Osteocyte (in vitro differentiated cells): Measurements from ENCODE around the gene HTR4. TPM values are rescaled to one million over a fixed set of nuclear protein-coding genes. Genes with fewer than 3 reads are reported as not detected.

Experiments used
- DNase-seq: peaks from one replicate; pipeline ENCODE4 v3.0.0; 2021; ENCODE audit warnings: mixed read lengths; ENCODE audit not compliant: unreplicated experiment; ENCODE audit errors: extremely low spot score
- H3K27ac Mint-ChIP-seq: one replicate; pipeline ENCODE4 v1.8.0; 2021; ENCODE audit warnings: mild to moderate bottlenecking, mixed read lengths; ENCODE audit not compliant: unreplicated experiment
- H3K27me3 Mint-ChIP-seq: one replicate; pipeline ENCODE4 v1.8.0; 2021; ENCODE audit warnings: mixed read lengths; ENCODE audit not compliant: unreplicated experiment
- H3K36me3 Mint-ChIP-seq: one replicate; pipeline ENCODE4 v1.8.0; 2021; ENCODE audit warnings: mixed read lengths; ENCODE audit not compliant: unreplicated experiment
- H3K4me1 Mint-ChIP-seq: one replicate; pipeline ENCODE4 v1.8.0; 2021; ENCODE audit warnings: mixed read lengths; ENCODE audit not compliant: unreplicated experiment
- H3K4me3 Mint-ChIP-seq: one replicate; pipeline ENCODE4 v1.8.0; 2021; ENCODE audit warnings: mild to moderate bottlenecking, moderate library complexity, mixed read lengths; ENCODE audit not compliant: unreplicated experiment
- H3K9me3 Mint-ChIP-seq: one replicate; pipeline ENCODE4 v1.8.0; 2021; ENCODE audit warnings: mixed read lengths; ENCODE audit not compliant: unreplicated experiment
- CTCF ChIP-seq: fragments of 200-600 bp; sonication (generic); IDR thresholded peaks from 2 replicates; pipeline ENCODE4 v1.5.0; 2021; ENCODE audit warnings: antibody characterized with exemption, mild to moderate bottlenecking, moderate library complexity
- total RNA-seq: library from RNA; stranded (reverse); gene quantifications from 2 replicates; pipeline ENCODE4 v1.2.1, GENCODE V29; 2021

The HTR4 gene
- total RNA-seq, 1 donor from 2014 or later: not detected

- Mint-ChIP-seq H3K4me3 (no peak overlapping the region), H3K4me1 (no peaks in the 10 kb centered on the region), H3K9me3 (no peaks in the 10 kb centered on the region), H3K27ac (no peak overlapping the region), H3K27me3 (peaks cover 35% of the 10 kb centered on the region), H3K36me3 (no peaks in the 10 kb centered on the region)
- DNase-seq: no peak
- no peak for TF ChIP-seq CTCF
Observed at GRCh38 chr5:148559461-148559860, 94.9 kb downstream of the HTR4 start.

- Mint-ChIP-seq H3K36me3 (no peaks in the 10 kb centered on the region), H3K9me3 (no peaks in the 10 kb centered on the region), H3K4me3 (no peak overlapping the region), H3K27ac (no peak overlapping the region), H3K4me1 (no peaks in the 10 kb centered on the region), H3K27me3 (peaks cover 32% of the 10 kb centered on the region)
- TF ChIP-seq CTCF: no peak
- DNase-seq: no peak
Observed at GRCh38 chr5:148558892-148559291, 95.4 kb downstream of the HTR4 start.

GRCh38 chr5:148556835-148557234 is 97.5 kb downstream of the HTR4 start:
- no peaks in the 10 kb centered on the region for H3K4me1 Mint-ChIP-seq
- no peaks in the 10 kb centered on the region for H3K36me3 Mint-ChIP-seq
- H3K4me3 Mint-ChIP-seq: no peak overlapping the region
- H3K27me3 Mint-ChIP-seq: peaks cover 34% of the 10 kb centered on the region
- TF ChIP-seq CTCF: no peak
- H3K27ac Mint-ChIP-seq: no peak overlapping the region
- no peak for DNase-seq
- no peaks in the 10 kb centered on the region for H3K9me3 Mint-ChIP-seq

- no peaks in the 10 kb centered on the region for H3K4me1 Mint-ChIP-seq
- no peak overlapping the region for H3K4me3 Mint-ChIP-seq
- H3K27ac Mint-ChIP-seq: no peak overlapping the region
- DNase-seq: no peak
- H3K36me3 Mint-ChIP-seq: no peaks in the 10 kb centered on the region
- TF ChIP-seq CTCF: no peak
- H3K9me3 Mint-ChIP-seq: no peaks in the 10 kb centered on the region
- H3K27me3 Mint-ChIP-seq: peaks cover 41% of the 10 kb centered on the region
Observed at GRCh38 chr5:148554621-148555020, 99.7 kb downstream of the HTR4 start.

GRCh38 chr5:148543727-148544126 is 110.6 kb downstream of the HTR4 start:
- TF ChIP-seq CTCF: no peak
- H3K4me3 Mint-ChIP-seq: no peak overlapping the region
- no peaks in the 10 kb centered on the region for H3K4me1 Mint-ChIP-seq
- H3K9me3 Mint-ChIP-seq: peaks cover 6% of the 10 kb centered on the region
- H3K27me3 Mint-ChIP-seq: peaks cover 23% of the 10 kb centered on the region
- H3K36me3 Mint-ChIP-seq: no peaks in the 10 kb centered on the region
- H3K27ac Mint-ChIP-seq: no peak overlapping the region
- DNase-seq: no peak
